ENCODE data around the gene PPIL4. TPM values are rescaled to one million over a fixed set of nuclear protein-coding genes. Genes with fewer than 3 reads are reported as not detected.
A peak's percentile ranks its signal among the peaks of the same experiment; 100 is the strongest.

Gene PPIL4
- total and polyA plus RNA-seq, 10 of the 15 experiments (the other 5 are each of a cell fraction or from before 2014, with no cell fraction given) = 8.0 to 28.4 (median 24.3) TPM

- TF ChIP-seq, protein P1, sequence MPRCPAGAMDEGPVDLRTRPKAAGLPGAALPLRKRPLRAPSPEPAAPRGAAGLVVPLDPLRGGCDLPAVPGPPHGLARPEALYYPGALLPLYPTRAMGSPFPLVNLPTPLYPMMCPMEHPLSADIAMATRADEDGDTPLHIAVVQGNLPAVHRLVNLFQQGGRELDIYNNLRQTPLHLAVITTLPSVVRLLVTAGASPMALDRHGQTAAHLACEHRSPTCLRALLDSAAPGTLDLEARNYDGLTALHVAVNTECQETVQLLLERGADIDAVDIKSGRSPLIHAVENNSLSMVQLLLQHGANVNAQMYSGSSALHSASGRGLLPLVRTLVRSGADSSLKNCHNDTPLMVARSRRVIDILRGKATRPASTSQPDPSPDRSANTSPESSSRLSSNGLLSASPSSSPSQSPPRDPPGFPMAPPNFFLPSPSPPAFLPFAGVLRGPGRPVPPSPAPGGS (IDR thresholded peaks at IDR 0.05; ENCODE audit: borderline replicate concordance, insufficient read depth, low read depth, low read length, poor library complexity, severe bottlenecking) = peak; percentile 41
- TF ChIP-seq PAX5 (IDR thresholded peaks at IDR 0.05; ENCODE audit: borderline replicate concordance, low read depth, low read length) = peak; percentile 49; the same call in 1 of the 2 replicates
- peak in 1 of 2 experiments; percentile 74; a peak in 2 of 3 replicates for TF ChIP-seq EGR1 (IDR thresholded peaks at IDR 0.05; ENCODE audit: borderline replicate concordance in 1 of 2, low read depth in 2 of 2, low read length in 2 of 2)
- no peak for TF ChIP-seq ESRRA (IDR thresholded peaks at IDR 0.05; ENCODE audit: low read length)
- TF ChIP-seq IRF4 (IDR thresholded peaks at IDR 0.05; ENCODE audit: low read depth, low read length) = peak; percentile 47; the same call in 1 of the 2 replicates
- TF ChIP-seq RAD51 (IDR thresholded peaks at IDR 0.05) = peak; percentile 23; the same call in 1 of the 2 replicates
- TF ChIP-seq NR2C2 (IDR thresholded peaks at IDR 0.05; ENCODE audit: borderline replicate concordance, control insufficient read depth, insufficient read length, low read depth) = no peak
- peak; percentile 72 for TF ChIP-seq ATF7 (IDR thresholded peaks at IDR 0.05; ENCODE audit: low read depth)
- TF ChIP-seq RUNX3 (IDR thresholded peaks at IDR 0.05; ENCODE audit: low read length) = peak; percentile 78
These were observed 60.8 kb downstream of the PPIL4 start, which contains the start of gene ZC3H12D (continued) for GRCh38 chr6:149484733-149485700.
